Measurements from ENCODE around the gene GNAT1.

- TF ChIP-seq CTCF (IDR thresholded peaks at IDR 0.05) (no peak), POLR2A (IDR thresholded peaks at IDR 0.05) (no peak)
These were observed 16.4 kb upstream of the GNAT1 start for GRCh38 chr3:50174947-50175524.
